ENCODE data around the gene CYBA. TPM values are rescaled to one million over a fixed set of nuclear protein-coding genes. Genes with fewer than 3 reads are reported as not detected.

The CYBA gene
- total and polyA plus RNA-seq, 2 of the 13 experiments (the other 11 are each of a cell fraction or from before 2014, with no cell fraction given), result 196 to 250 TPM

DNA sequence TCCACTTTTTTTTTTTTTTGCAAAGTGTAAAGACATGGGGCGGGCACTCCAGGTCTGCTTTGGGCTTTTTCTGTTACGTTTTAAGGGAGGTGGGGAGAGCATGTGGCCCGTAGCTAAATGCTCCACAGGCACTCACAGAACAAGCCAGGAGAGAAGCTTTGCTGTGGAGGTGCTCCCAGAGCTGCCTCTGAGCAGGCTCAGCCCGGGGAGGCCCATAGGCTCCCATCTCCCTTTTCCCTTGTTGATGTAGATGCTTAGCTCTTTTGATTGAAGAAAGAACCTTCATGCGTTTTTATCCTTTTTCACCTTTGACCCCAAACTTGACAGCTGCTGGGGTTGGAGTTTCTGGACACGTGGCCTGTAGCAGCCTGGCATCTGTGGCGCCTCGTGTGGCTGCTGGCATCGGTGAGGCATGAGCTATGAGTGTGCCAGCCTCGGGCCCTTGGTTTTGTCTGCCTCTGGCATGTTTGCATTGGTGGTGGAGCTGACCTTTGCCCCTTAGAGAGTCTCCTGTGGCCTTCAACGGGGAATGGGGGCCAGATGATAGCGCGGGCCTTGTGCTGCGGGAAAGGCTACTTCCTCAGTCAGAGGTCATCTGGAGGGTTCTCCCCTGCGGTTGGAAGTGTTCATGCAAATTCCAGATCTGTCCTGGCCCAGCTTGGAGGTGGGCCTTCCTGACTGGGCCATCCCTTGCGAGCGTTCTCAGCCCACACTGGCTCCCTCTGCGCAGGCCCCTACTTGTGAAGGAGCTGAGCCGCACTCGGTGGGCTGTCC, 32.5 kb downstream of the CYBA start (continued):
- no peak for TF ChIP-seq ZFP41 (CRISPR knock-in tag; IDR thresholded peaks at IDR 0.05; ENCODE audit: borderline replicate concordance)
- TF ChIP-seq THYN1 (CRISPR knock-in tag; IDR thresholded peaks at IDR 0.05; ENCODE audit: borderline replicate concordance, low read depth), result no peak
- peak; percentile 81 for TF ChIP-seq TEAD3 (CRISPR knock-in tag; optimal IDR thresholded peaks at IDR 0.05; ENCODE audit: borderline replicate concordance)
- TF ChIP-seq, protein P1, sequence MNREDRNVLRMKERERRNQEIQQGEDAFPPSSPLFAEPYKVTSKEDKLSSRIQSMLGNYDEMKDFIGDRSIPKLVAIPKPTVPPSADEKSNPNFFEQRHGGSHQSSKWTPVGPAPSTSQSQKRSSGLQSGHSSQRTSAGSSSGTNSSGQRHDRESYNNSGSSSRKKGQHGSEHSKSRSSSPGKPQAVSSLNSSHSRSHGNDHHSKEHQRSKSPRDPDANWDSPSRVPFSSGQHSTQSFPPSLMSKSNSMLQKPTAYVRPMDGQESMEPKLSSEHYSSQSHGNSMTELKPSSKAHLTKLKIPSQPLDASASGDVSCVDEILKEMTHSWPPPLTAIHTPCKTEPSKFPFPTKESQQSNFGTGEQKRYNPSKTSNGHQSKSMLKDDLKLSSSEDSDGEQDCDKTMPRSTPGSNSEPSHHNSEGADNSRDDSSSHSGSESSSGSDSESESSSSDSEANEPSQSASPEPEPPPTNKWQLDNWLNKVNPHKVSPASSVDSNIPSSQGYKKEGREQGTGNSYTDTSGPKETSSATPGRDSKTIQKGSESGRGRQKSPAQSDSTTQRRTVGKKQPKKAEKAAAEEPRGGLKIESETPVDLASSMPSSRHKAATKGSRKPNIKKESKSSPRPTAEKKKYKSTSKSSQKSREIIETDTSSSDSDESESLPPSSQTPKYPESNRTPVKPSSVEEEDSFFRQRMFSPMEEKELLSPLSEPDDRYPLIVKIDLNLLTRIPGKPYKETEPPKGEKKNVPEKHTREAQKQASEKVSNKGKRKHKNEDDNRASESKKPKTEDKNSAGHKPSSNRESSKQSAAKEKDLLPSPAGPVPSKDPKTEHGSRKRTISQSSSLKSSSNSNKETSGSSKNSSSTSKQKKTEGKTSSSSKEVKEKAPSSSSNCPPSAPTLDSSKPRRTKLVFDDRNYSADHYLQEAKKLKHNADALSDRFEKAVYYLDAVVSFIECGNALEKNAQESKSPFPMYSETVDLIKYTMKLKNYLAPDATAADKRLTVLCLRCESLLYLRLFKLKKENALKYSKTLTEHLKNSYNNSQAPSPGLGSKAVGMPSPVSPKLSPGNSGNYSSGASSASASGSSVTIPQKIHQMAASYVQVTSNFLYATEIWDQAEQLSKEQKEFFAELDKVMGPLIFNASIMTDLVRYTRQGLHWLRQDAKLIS (CRISPR knock-in tag; IDR thresholded peaks at IDR 0.05), result no peak
- TF ChIP-seq KDM1A (CRISPR knock-in tag; IDR thresholded peaks at IDR 0.05), result no peak
- TF ChIP-seq ZNF564 (CRISPR knock-in tag; IDR thresholded peaks at IDR 0.05), result no peak
- TF ChIP-seq, protein P2, sequence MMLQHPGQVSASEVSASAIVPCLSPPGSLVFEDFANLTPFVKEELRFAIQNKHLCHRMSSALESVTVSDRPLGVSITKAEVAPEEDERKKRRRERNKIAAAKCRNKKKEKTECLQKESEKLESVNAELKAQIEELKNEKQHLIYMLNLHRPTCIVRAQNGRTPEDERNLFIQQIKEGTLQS (CRISPR knock-in tag; IDR thresholded peaks at IDR 0.05), result no peak
- TF ChIP-seq KLF9 (CRISPR knock-in tag; IDR thresholded peaks at IDR 0.05; ENCODE audit: low read depth), result no peak
- TF ChIP-seq, protein P3, sequence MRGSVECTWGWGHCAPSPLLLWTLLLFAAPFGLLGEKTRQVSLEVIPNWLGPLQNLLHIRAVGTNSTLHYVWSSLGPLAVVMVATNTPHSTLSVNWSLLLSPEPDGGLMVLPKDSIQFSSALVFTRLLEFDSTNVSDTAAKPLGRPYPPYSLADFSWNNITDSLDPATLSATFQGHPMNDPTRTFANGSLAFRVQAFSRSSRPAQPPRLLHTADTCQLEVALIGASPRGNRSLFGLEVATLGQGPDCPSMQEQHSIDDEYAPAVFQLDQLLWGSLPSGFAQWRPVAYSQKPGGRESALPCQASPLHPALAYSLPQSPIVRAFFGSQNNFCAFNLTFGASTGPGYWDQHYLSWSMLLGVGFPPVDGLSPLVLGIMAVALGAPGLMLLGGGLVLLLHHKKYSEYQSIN (CRISPR knock-in tag; IDR thresholded peaks at IDR 0.05; ENCODE audit: borderline replicate concordance), result no peak
- no peak for TF ChIP-seq ZNF205 (CRISPR knock-in tag; IDR thresholded peaks at IDR 0.05)
- TF ChIP-seq ARNT (IDR thresholded peaks at IDR 0.05), result no peak
- TF ChIP-seq, protein P4, sequence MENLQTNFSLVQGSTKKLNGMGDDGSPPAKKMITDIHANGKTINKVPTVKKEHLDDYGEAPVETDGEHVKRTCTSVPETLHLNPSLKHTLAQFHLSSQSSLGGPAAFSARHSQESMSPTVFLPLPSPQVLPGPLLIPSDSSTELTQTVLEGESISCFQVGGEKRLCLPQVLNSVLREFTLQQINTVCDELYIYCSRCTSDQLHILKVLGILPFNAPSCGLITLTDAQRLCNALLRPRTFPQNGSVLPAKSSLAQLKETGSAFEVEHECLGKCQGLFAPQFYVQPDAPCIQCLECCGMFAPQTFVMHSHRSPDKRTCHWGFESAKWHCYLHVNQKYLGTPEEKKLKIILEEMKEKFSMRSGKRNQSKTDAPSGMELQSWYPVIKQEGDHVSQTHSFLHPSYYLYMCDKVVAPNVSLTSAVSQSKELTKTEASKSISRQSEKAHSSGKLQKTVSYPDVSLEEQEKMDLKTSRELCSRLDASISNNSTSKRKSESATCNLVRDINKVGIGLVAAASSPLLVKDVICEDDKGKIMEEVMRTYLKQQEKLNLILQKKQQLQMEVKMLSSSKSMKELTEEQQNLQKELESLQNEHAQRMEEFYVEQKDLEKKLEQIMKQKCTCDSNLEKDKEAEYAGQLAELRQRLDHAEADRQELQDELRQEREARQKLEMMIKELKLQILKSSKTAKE (CRISPR knock-in tag; IDR thresholded peaks at IDR 0.05; ENCODE audit: borderline replicate concordance), result peak; percentile 55
- TF ChIP-seq, protein P5, sequence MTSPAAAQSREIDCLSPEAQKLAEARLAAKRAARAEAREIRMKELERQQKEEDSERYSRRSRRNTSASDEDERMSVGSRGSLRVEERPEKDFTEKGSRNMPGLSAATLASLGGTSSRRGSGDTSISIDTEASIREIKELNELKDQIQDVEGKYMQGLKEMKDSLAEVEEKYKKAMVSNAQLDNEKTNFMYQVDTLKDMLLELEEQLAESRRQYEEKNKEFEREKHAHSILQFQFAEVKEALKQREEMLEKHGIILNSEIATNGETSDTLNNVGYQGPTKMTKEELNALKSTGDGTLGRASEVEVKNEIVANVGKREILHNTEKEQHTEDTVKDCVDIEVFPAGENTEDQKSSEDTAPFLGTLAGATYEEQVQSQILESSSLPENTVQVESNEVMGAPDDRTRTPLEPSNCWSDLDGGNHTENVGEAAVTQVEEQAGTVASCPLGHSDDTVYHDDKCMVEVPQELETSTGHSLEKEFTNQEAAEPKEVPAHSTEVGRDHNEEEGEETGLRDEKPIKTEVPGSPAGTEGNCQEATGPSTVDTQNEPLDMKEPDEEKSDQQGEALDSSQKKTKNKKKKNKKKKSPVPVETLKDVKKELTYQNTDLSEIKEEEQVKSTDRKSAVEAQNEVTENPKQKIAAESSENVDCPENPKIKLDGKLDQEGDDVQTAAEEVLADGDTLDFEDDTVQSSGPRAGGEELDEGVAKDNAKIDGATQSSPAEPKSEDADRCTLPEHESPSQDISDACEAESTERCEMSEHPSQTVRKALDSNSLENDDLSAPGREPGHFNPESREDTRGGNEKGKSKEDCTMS (CRISPR knock-in tag; conservative IDR thresholded peaks at IDR 0.05), result no peak
- TF ChIP-seq RARG (CRISPR knock-in tag; IDR thresholded peaks at IDR 0.05; ENCODE audit: low read depth), result no peak
- TF ChIP-seq ZNF451 (CRISPR knock-in tag; IDR thresholded peaks at IDR 0.05), result no peak
- 0 out of 2 replicates have a peak, but pooled peaks have one; percentile 10 for TF ChIP-seq FOXC1 (CRISPR knock-in tag; IDR thresholded peaks at IDR 0.05; ENCODE audit: borderline replicate concordance)
